Natural killer cell (primary cell): Measurements from ENCODE around the gene ACCSL. TPM values are rescaled to one million over a fixed set of nuclear protein-coding genes. Genes with fewer than 3 reads are reported as not detected.

Source experiments
- ATAC-seq, 3 donors: fragments of 150-1000 bp in 2 of 3; fragments of 200-7000 bp in 1 of 3; cut with Tn5 transposase; 1 replicate in 1 of 3; 2 replicates in 2 of 3; pipeline ENCODE4 v1.10.0; 2021; ENCODE audit warnings: mild to moderate bottlenecking in 2 of 3, moderate library complexity in 2 of 3
- DNase-seq, 2 donors: peaks; one replicate each; pipeline versions ENCODE4 v3.0.0 to v3.0.0-alpha.2; 2013 to 2021; ENCODE audit warnings: mixed read lengths in 1 of 2
- H3K27ac ChIP-seq: one replicate; pipeline ENCODE4 v1.5.1; 2013; ENCODE audit warnings: mild to moderate bottlenecking, low read length
- H3K27me3 ChIP-seq: one replicate; pipeline ENCODE4 v1.6.1; 2013; ENCODE audit warnings: low read length; ENCODE audit not compliant: control insufficient read depth, insufficient read depth
- H3K36me3 ChIP-seq: one replicate; pipeline ENCODE4 v1.6.1; 2013; ENCODE audit warnings: low read length; ENCODE audit not compliant: control insufficient read depth, insufficient read depth
- H3K4me1 ChIP-seq: one replicate; pipeline ENCODE4 v1.6.1; 2013; ENCODE audit warnings: low read length; ENCODE audit not compliant: control insufficient read depth, insufficient read depth
- H3K4me3 ChIP-seq: one replicate; pipeline ENCODE4 v1.5.1; 2013; ENCODE audit warnings: low read length
- H3K9me3 ChIP-seq: one replicate; pipeline ENCODE4 v1.6.1; 2013; ENCODE audit warnings: low read length; ENCODE audit not compliant: control insufficient read depth, insufficient read depth
- H3K27ac Mint-ChIP-seq, 2 donors: one replicate each; pipeline ENCODE4 v1.8.0; 2022; ENCODE audit warnings: mild to moderate bottlenecking in 2 of 2, mixed read lengths in 2 of 2, moderate library complexity in 1 of 2
- H3K27me3 Mint-ChIP-seq, 2 donors: one replicate each; pipeline ENCODE4 v1.8.0; 2022; ENCODE audit warnings: low read depth in 2 of 2, mixed read lengths in 2 of 2
- H3K36me3 Mint-ChIP-seq: one replicate; pipeline ENCODE4 v1.8.0; 2022; ENCODE audit warnings: mixed read lengths
- H3K4me1 Mint-ChIP-seq, 2 donors: one replicate each; pipeline ENCODE4 v1.8.0; 2022; ENCODE audit warnings: mixed read lengths in 2 of 2
- H3K4me3 Mint-ChIP-seq: one replicate; pipeline ENCODE4 v1.8.0; 2022; ENCODE audit warnings: mild to moderate bottlenecking, moderate library complexity, mixed read lengths
- H3K9me3 Mint-ChIP-seq, 2 donors: one replicate each; pipeline ENCODE4 v1.8.0; 2022; ENCODE audit warnings: mixed read lengths in 2 of 2
- CTCF ChIP-seq: fragments of 200-600 bp; IDR thresholded peaks from one replicate; pipeline ENCODE4 v1.8.0; 2022; ENCODE audit warnings: antibody characterized with exemption
- WGBS: methylation state at CpG from one replicate; pipeline ENCODE4 v1.1.7; 2013; ENCODE audit warnings: missing lambda C conversion rate; ENCODE audit not compliant: insufficient coverage; 5-methylcytosine and 5-hydroxymethylcytosine counted together
- intact Hi-C: fragments of 100-400 bp; cut with micrococcal nuclease; formaldehyde crosslinking; loops from one replicate; pipeline ENCODE4 v1.14.2; 2022
- total RNA-seq, 4 donors: library from RNA; stranded (reverse); fragments of 120-200 nt in 1 of 4; gene quantifications; one replicate each; pipeline versions ENCODE4 v1.2.3 to v1.2.4, GENCODE V29; 2013 to 2022

The ACCSL gene
- total RNA-seq, 3 donors from 2014 or later (not counting 1 experiment from before 2014, with no cell fraction given): not detected

DNA sequence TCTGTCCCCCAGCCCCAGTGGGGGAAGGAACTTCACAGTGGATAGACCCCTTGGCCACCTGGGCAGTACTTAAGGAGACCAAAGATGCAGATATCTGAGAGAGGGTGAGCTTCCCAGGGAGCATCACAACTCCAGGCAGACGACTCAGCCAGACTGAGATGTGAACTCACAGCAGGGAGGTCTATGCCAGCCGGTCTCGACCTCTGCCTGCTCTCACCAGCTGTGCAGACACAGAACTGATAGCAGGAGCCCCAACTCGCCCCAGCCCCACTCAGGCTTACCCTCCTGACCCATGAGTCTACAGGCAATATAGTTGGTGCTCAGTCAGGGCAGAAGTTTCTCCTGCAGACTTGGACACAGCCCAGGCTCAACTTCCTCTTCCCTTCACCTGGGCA is 29.7 kb upstream of the ACCSL start:
- Histone ChIP-seq H3K4me3 (no peak overlapping the region), H3K27ac (no peak overlapping the region), H3K27me3 (no peaks in the 10 kb centered on the region), H3K9me3 (no peaks in the 10 kb centered on the region), H3K4me1 (no peaks in the 10 kb centered on the region), H3K36me3 (no peaks in the 10 kb centered on the region)
- Mint-ChIP-seq H3K4me1 (no peaks in the 10 kb centered on the region), H3K36me3 (no peaks in the 10 kb centered on the region), H3K4me3 (no peak overlapping the region), H3K27me3 (peaks cover 7 to 37% of the 10 kb centered on the region in 2 donors), H3K9me3 (no peaks in the 10 kb centered on the region), H3K27ac (no peak overlapping the region)
- WGBS: 29% methylated on average over 4 of the region's 4 CpGs
- no peak for TF ChIP-seq CTCF
- ATAC-seq: no peak
- no peak for DNase-seq
- intact Hi-C loops: no loop called here

DNA sequence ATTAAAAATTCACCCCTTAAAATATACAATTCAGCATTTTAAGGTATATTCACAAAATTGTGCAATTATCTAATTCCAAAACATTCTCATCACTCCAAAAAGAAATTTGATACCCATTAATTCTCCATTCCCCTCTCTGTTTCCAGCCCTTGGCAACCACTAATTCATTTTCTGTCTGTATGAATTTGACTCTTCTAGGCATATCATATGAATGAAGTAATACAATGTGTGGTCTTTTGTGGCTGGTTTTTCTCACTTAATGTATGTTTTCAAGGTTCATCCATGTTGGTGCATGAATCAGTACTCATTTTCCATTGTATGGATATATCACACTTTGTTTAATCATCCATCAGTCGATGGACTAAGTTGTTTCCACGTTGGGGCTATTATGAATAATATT is 29.0 kb upstream of the ACCSL start:
- Mint-ChIP-seq H3K4me1 (no peaks in the 10 kb centered on the region), H3K4me3 (no peak overlapping the region), H3K9me3 (no peaks in the 10 kb centered on the region), H3K27ac (no peak overlapping the region), H3K27me3 (peaks cover 7 to 44% of the 10 kb centered on the region in 2 donors), H3K36me3 (no peaks in the 10 kb centered on the region)
- no peak for ATAC-seq
- WGBS: 80% methylated on average over 1 of the region's 2 CpGs
- Histone ChIP-seq H3K4me3 (no peak overlapping the region), H3K4me1 (no peaks in the 10 kb centered on the region), H3K27me3 (no peaks in the 10 kb centered on the region), H3K36me3 (no peaks in the 10 kb centered on the region), H3K9me3 (no peaks in the 10 kb centered on the region), H3K27ac (no peak overlapping the region)
- intact Hi-C loops: no loop called here
- no peak for DNase-seq
- no peak for TF ChIP-seq CTCF

- H3K27me3 Mint-ChIP-seq: peaks cover 22 to 62% of the 10 kb centered on the region in 2 donors
- intact Hi-C loops: no loop called here
- no peak for DNase-seq
- no peaks in the 10 kb centered on the region for H3K36me3 ChIP-seq
- H3K4me3 Mint-ChIP-seq: no peak overlapping the region
- TF ChIP-seq CTCF: no peak
- H3K9me3 Mint-ChIP-seq: no peaks in the 10 kb centered on the region
- ATAC-seq: no peak
- H3K9me3 ChIP-seq: no peaks in the 10 kb centered on the region
- H3K36me3 Mint-ChIP-seq: peaks cover 8% of the 10 kb centered on the region
- no peaks in the 10 kb centered on the region for H3K4me1 ChIP-seq
- no peak overlapping the region for H3K27ac Mint-ChIP-seq
- WGBS: no CpG with 5 or more reads among the region's 1 CpG
- no peaks in the 10 kb centered on the region for H3K27me3 ChIP-seq
- no peak overlapping the region for H3K27ac ChIP-seq
- H3K4me3 ChIP-seq: no peak overlapping the region
- no peaks in the 10 kb centered on the region for H3K4me1 Mint-ChIP-seq
These were observed 22.8 kb upstream of the ACCSL start for GRCh38 chr11:44024977-44025376.

DNA sequence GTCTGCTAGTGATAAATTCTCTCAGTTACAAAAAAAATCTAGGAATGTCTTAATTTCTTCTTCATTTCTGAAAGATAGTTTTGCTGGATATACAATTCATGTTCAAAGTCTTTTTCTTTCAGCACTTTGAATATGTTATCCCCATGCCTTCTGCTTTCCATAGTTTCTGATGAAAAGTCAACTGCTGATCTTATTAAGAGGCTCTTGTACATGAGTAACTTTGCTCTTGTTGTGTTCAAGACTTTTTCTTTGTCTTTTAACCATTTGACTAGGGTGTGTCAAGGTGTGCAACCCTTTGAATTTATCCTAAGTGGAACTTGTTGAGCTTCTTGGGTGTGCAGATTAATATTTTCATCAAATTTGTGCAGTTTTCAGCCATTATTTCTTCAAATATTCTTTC is 22.1 kb upstream of the ACCSL start:
- Histone ChIP-seq H3K27me3 (no peaks in the 10 kb centered on the region), H3K4me3 (no peak overlapping the region), H3K9me3 (no peaks in the 10 kb centered on the region), H3K36me3 (no peaks in the 10 kb centered on the region), H3K4me1 (no peaks in the 10 kb centered on the region), H3K27ac (no peak overlapping the region)
- ATAC-seq (no peak), DNase-seq (no peak)
- H3K4me1 Mint-ChIP-seq: no peaks in the 10 kb centered on the region
- peaks cover 8% of the 10 kb centered on the region for H3K36me3 Mint-ChIP-seq
- H3K27me3 Mint-ChIP-seq: peaks cover 24 to 66% of the 10 kb centered on the region in 2 donors
- no peak overlapping the region for H3K27ac Mint-ChIP-seq
- intact Hi-C loops: no loop called here
- no peak overlapping the region for H3K4me3 Mint-ChIP-seq
- no peak for TF ChIP-seq CTCF
- no peaks in the 10 kb centered on the region for H3K9me3 Mint-ChIP-seq
